Measurements from ENCODE around the gene CD80. TPM values are rescaled to one million over a fixed set of nuclear protein-coding genes. Genes with fewer than 3 reads are reported as not detected.

CD80 gene
- total and polyA plus RNA-seq, 4 donors, result 0.89 to 8.6 (median 4.2) TPM

- no peak for DNase-seq
- no peaks in the 10 kb centered on the region for H3K9me3 ChIP-seq (ENCODE audit: control insufficient read depth in 4 of 4, insufficient read depth in 3 of 4, low read length in 3 of 4)
- H3K27ac ChIP-seq (ENCODE audit: low read depth in 1 of 2, low read length in 1 of 2), result no peak overlapping the region
- H3K9ac ChIP-seq (ENCODE audit: insufficient read depth in 1 of 2, low read length in 2 of 2), result no peak overlapping the region
- no peak for ATAC-seq (ENCODE audit: insufficient read depth, low FRiP score)
- H3K4me3 ChIP-seq, result no peak overlapping the region
- TF ChIP-seq CTCF (IDR thresholded peaks at IDR 0.05; ENCODE audit: control extremely low read depth, extremely low read depth), result no peak
- H3K27me3 ChIP-seq (ENCODE audit: control insufficient read depth in 3 of 3, insufficient read depth in 3 of 3, low read length in 2 of 3), result no peaks in the 10 kb centered on the region
- no peaks in the 10 kb centered on the region for H3K36me3 ChIP-seq (ENCODE audit: control insufficient read depth in 4 of 4, insufficient read depth in 4 of 4, low read length in 4 of 4)
- 57 to 62% methylated on average over 3 of the region's 3 CpGs for WGBS, 2 donors
- peaks cover 0 to 2% (median 0%) of the 10 kb centered on the region in 5 donors for H3K4me1 ChIP-seq (ENCODE audit: control insufficient read depth in 5 of 5, insufficient read depth in 5 of 5, low read length in 5 of 5)
Observed at GRCh38 chr3:119557877-119558269, 1.5 kb downstream of the CD80 start.

GRCh38 chr3:119557192-119557876 lies 2.1 kb downstream of the CD80 start:
- 89 to 94% methylated on average over 7 of the region's 7 CpGs for WGBS, 2 donors
- no peak for DNase-seq
- H3K27ac ChIP-seq (ENCODE audit: low read depth in 1 of 2, low read length in 1 of 2), result no peak overlapping the region

GRCh38 chr3:119555929-119556328 lies 3.5 kb downstream of the CD80 start:
- H3K9me3 ChIP-seq (ENCODE audit: control insufficient read depth in 4 of 4, insufficient read depth in 3 of 4, low read length in 3 of 4), result no peaks in the 10 kb centered on the region
- TF ChIP-seq CTCF (IDR thresholded peaks at IDR 0.05; ENCODE audit: control extremely low read depth, extremely low read depth), result no peak
- no peak for ATAC-seq (ENCODE audit: insufficient read depth, low FRiP score)
- DNase-seq, result no peak
- peaks cover 0 to 3% (median 0%) of the 10 kb centered on the region in 4 donors for H3K36me3 ChIP-seq (ENCODE audit: control insufficient read depth in 4 of 4, insufficient read depth in 4 of 4, low read length in 4 of 4)
- no peaks in the 10 kb centered on the region for H3K27me3 ChIP-seq (ENCODE audit: control insufficient read depth in 3 of 3, insufficient read depth in 3 of 3, low read length in 2 of 3)
- WGBS, 2 donors, result 73 to 97% methylated on average over 1 of the region's 1 CpG
- no peak overlapping the region for H3K27ac ChIP-seq (ENCODE audit: low read depth in 1 of 2, low read length in 1 of 2)
- peaks cover 0 to 2% (median 0%) of the 10 kb centered on the region in 5 donors for H3K4me1 ChIP-seq (ENCODE audit: control insufficient read depth in 5 of 5, insufficient read depth in 5 of 5, low read length in 5 of 5)
- no peak overlapping the region for H3K9ac ChIP-seq (ENCODE audit: insufficient read depth in 1 of 2, low read length in 2 of 2)
- H3K4me3 ChIP-seq, result no peak overlapping the region

More at GRCh38 chr3:119557192-119557876, 2.1 kb downstream of the CD80 start:
- H3K36me3 ChIP-seq (ENCODE audit: control insufficient read depth in 4 of 4, insufficient read depth in 4 of 4, low read length in 4 of 4), result no peaks in the 10 kb centered on the region
- no peaks in the 10 kb centered on the region for H3K9me3 ChIP-seq (ENCODE audit: control insufficient read depth in 4 of 4, insufficient read depth in 3 of 4, low read length in 3 of 4)
- TF ChIP-seq CTCF (IDR thresholded peaks at IDR 0.05; ENCODE audit: control extremely low read depth, extremely low read depth), result no peak
- no peak for ATAC-seq (ENCODE audit: insufficient read depth, low FRiP score)
- H3K9ac ChIP-seq (ENCODE audit: insufficient read depth in 1 of 2, low read length in 2 of 2), result no peak overlapping the region
- H3K4me1 ChIP-seq (ENCODE audit: control insufficient read depth in 5 of 5, insufficient read depth in 5 of 5, low read length in 5 of 5), result peaks cover 0 to 2% (median 0%) of the 10 kb centered on the region in 5 donors
- H3K27me3 ChIP-seq (ENCODE audit: control insufficient read depth in 3 of 3, insufficient read depth in 3 of 3, low read length in 2 of 3), result no peaks in the 10 kb centered on the region
- H3K4me3 ChIP-seq, result no peak overlapping the region
